ENCODE measurements around the gene IGBP1. TPM values are rescaled to one million over a fixed set of nuclear protein-coding genes. Genes with fewer than 3 reads are reported as not detected.
"Not testable (repeated sequence)": the region's sequence is repeated elsewhere in the genome, so short reads cannot be mapped to it uniquely, and the experiment has no call there.

Gene IGBP1
- total RNA-seq, 1 donor from 2014 or later = 43.4 TPM

GRCh38 chrX:70166601-70167590 lies 33.6 kb downstream of the IGBP1 start:
- DNase-seq (ENCODE audit: low spot score) = no peak

DNA sequence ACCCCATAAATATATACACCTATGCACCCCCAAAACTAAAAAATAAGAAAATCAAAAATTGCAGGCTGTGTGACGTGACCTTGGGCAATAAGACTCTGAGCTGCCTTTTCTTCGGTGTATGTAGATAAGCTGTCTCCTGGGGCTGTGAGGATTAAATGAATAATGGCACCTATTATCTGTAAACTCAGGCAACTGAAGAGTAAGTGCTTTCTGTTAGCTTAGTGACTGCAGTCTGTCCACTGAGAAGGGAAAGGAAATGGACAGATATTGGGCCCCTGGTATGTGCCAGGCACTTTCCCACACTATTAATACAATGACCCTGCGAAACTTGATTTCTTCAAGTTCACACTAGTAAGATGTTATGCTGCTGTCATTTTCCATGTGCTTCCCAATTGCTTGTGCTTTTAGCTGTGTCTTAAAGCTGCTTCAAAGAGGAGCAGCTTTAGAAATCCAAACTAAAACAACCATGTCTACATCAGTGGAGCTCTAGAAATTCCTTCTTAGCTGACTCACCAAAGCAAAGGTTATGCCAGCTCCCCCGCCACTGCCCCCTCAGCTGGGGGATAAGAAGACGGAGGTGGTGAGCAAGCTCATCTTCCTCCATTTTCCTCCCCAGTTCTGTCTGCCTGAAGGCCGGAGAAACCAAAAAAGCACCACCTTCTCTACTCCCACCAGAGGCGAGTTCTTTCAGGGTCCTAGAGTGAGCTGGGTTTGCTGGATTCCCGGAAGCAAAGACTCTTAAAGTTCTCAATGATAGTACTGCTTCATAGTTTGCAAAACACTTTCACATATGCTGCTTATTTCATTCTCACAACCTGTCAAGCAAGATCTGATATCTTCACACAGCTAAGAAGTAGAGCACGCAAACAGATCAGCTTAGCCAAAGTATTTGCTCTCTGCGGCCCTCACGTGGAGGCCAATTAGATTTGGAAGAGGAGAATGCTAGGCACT lies 35.3 kb downstream of the IGBP1 start:
- DNase-seq (ENCODE audit: low spot score) = no peak

- no peak for DNase-seq (ENCODE audit: low spot score)
These were observed 36.0 kb downstream of the IGBP1 start for GRCh38 chrX:70169281-70169680.

- DNase-seq (ENCODE audit: low spot score) = no peak
These were observed 38.4 kb downstream of the IGBP1 start for GRCh38 chrX:70171624-70172023.

- no peak for DNase-seq (ENCODE audit: low spot score)
These were observed 39.0 kb downstream of the IGBP1 start for GRCh38 chrX:70172221-70172620.

- DNase-seq (ENCODE audit: low spot score) = no peak
These were observed 39.7 kb downstream of the IGBP1 start for GRCh38 chrX:70172964-70173363.

GRCh38 chrX:70174754-70175153 lies 41.5 kb downstream of the IGBP1 start:
- no peak for DNase-seq (ENCODE audit: low spot score)

GRCh38 chrX:70175338-70175737 lies 42.1 kb downstream of the IGBP1 start:
- DNase-seq (ENCODE audit: low spot score) = no peak

DNA sequence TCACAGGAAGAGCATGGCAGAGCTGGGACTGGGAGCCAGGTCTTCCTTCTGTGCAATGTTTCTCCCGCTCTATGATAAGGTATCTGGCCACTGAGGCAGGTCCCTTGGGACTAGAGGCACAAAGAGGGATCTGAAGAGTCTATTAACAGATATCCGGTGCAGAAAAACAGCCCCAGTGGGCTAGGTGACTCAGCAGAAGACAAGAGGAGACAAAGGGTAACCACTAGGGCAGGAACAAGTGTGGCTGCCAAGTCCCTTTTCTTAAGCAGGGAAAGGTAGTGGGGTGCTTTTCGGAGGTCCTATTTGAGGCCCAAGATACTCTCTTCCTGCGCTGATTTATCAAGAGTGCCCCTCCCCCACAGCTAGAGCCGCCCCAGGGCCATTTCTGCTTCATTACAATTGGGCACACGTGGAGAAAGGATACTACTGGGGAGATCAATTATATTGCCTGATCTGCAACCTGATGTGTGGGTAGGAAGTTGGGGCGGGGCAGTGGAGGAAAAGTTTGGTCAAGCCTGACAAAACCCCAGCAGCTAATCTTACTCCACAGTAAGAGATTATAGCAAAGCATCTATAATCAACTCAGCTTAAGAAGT lies 43.8 kb downstream of the IGBP1 start, which contains the start of gene DGAT2L6:
Gene DGAT2L6 (plus strand): TSS at position 546 of the 596 bp plus-strand sequence. CDS start 100 bp downstream, outside the sequence.
- no peak for DNase-seq (ENCODE audit: low spot score)

DNA sequence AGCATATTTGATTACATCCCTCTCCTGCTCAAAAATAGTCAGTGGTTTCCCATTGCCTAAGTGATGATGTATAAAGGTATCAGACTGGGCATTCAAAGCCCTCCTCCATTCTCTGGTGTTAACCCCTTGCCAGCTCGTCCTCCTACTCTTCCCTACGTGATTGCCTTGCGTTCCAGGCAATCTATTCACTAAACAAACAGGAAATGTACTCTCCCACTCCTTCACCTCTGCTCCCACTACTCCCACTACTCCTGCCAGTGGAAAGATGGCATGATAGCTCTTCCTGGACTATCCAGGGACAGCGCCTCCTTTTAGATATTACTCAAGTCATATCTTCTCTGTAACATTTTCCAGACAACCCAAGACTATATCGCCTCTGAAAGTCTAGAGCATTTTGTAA lies 49.8 kb downstream of the IGBP1 start:
- no peak for DNase-seq (ENCODE audit: low spot score)

DNA sequence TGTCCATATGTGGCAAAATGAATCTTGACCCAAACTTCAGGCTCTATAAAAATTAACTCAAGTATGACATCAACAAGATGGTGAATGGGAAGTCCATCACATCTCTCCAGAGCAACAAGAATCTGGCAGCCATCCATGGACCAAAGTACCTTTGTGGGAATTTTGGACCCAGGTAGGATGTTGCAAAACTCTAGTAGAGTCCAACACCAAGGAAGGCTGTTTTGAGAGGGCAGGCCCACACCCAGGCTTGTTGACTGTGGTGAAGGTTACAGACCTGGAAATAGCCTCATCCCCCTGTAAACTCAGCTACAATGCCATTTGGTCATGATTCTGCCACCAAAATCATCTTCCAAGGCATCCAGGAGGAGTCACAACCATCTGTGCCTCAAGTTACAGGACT lies 57.0 kb downstream of the IGBP1 start:
- no peak for DNase-seq (ENCODE audit: low spot score)

DNA sequence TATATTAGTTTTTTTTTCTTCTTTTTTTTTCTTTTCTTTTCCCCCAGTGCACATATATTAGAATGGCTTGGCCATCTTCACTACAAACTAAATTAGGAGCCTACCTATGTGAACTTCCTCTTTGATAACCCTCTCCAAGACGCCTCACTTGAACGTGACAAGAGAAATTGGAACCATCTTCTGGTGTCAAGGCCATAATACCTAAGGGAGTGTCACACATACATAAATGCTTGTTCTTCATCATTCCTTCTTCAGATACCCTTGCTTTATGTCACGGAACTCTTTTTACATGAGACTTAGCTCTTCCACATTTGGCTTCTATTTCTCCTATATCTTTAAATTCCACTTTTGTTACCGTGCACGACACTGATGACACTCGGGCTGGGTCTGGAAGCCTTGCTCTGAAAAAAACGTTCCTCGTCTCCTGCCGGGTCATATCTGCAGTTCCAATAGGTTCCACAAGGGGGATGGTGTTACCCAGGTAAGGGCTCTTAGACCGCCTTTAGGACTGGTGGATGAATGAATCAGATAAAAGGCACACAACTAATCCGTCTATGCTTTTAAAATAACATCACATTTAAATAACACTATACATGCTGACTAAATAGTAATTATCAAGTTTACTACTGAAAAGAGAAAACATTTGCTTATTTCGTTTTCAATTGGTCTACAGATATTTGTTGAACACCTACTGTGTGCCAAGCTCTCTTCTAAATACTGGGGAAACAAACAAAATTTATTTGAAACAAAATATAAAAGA lies 63.9 kb downstream of the IGBP1 start:
- DNase-seq (ENCODE audit: low spot score) = peak; percentile 56

GRCh38 chrX:70201732-70202131 lies 68.5 kb downstream of the IGBP1 start:
- no peak for DNase-seq (ENCODE audit: low spot score)

DNA sequence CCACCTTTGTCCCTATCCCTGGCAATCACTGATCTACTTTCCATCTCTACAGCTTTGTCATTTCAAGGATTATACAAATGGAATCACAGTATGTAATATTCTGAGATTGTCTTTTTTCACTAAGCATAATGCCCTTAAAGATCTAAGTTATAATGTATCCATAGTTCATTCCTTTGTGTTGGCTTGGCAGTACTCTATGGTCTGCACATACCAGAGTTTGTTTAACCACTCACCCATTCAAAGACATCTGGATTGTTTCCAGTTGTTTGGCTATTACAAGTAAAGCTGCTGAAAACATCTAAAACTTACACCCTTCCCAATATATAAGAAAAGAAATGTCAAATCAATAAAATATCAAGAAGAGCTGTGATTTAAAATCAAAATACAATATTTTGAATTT lies 75.2 kb downstream of the IGBP1 start:
- no peak for DNase-seq (ENCODE audit: low spot score)

DNA sequence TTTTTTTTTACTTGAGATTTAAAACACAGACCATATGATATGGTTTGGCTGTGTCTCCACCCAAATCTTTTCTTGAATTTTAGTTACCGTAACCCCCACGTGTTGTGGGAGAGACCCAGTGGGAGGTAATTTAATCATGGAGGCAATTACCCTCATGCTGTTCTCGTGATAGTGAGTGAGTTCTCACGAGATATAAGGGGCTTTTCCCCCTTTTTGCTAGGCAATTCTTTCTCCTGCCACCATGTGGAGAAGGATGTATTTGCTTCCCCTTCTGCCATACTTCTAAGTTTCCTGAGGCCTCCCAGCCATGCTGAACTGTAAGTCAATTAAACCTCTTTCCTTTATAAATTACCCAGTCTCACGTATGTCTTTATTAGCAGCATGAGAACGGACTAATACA lies 76.3 kb downstream of the IGBP1 start:
- DNase-seq (ENCODE audit: low spot score) = not testable (repeated sequence)

Other genes with a start within 250 kb of the IGBP1 start
- not detected for gene AWAT2, start 83.5 kb upstream of the IGBP1 start, total RNA-seq
- gene OTUD6A, start 71.0 kb upstream of the IGBP1 start, total RNA-seq = not detected
- gene DGAT2L6, start 44.0 kb downstream of the IGBP1 start, total RNA-seq = not detected
- gene AWAT1, start 101.2 kb downstream of the IGBP1 start, total RNA-seq = not detected
- gene P2RY4, start 126.8 kb downstream of the IGBP1 start, total RNA-seq = 1.7 TPM
- gene ARR3, start 134.9 kb downstream of the IGBP1 start, total RNA-seq = not detected
- gene RAB41, start 148.7 kb downstream of the IGBP1 start, total RNA-seq = not detected
- gene PDZD11, start 156.5 kb downstream of the IGBP1 start, total RNA-seq = 40.4 TPM
- 1.0 TPM for gene KIF4A, start 156.7 kb downstream of the IGBP1 start, total RNA-seq